ENCODE data around the gene ZBED1. TPM values are rescaled to one million over a fixed set of nuclear protein-coding genes. Genes with fewer than 3 reads are reported as not detected.

Gene ZBED1
- total RNA-seq, 4 donors from 2014 or later, result 28.3 to 46.5 (median 34.2) TPM

GRCh38 chrX:2542826-2543521 lies 42.2 kb upstream of the ZBED1 start:
- no peak for DNase-seq (ENCODE audit: low spot score)
- TF ChIP-seq, protein P1, sequence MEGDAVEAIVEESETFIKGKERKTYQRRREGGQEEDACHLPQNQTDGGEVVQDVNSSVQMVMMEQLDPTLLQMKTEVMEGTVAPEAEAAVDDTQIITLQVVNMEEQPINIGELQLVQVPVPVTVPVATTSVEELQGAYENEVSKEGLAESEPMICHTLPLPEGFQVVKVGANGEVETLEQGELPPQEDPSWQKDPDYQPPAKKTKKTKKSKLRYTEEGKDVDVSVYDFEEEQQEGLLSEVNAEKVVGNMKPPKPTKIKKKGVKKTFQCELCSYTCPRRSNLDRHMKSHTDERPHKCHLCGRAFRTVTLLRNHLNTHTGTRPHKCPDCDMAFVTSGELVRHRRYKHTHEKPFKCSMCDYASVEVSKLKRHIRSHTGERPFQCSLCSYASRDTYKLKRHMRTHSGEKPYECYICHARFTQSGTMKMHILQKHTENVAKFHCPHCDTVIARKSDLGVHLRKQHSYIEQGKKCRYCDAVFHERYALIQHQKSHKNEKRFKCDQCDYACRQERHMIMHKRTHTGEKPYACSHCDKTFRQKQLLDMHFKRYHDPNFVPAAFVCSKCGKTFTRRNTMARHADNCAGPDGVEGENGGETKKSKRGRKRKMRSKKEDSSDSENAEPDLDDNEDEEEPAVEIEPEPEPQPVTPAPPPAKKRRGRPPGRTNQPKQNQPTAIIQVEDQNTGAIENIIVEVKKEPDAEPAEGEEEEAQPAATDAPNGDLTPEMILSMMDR (IDR thresholded peaks at IDR 0.05), result no peak
- ATAC-seq (ENCODE audit: low FRiP score), result no peak

DNA sequence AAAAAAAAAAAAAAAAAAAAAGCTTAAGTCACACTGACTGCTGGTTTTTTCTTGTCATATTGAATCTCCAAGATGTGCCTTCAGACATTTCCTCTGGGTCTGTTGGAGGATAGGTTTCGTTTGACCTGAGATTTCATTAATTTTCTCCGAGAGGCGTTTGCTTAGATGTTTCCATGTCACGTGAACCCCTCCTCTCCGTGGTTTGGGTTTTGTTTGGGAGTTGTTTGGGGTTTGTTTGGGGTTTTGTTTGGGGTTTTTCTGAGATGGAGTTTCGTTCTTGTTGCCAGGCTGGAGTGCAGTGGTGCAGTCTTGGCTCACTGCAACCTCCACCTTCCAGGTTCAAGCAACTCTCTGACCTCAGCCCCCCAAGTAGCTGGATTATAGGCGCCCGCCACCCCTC lies 40.8 kb upstream of the ZBED1 start:
- ATAC-seq (ENCODE audit: low FRiP score) (no peak), DNase-seq (ENCODE audit: low spot score) (no peak)
- TF ChIP-seq, protein P1 (IDR thresholded peaks at IDR 0.05), result no peak

GRCh38 chrX:2540426-2540947 lies 39.7 kb upstream of the ZBED1 start:
- TF ChIP-seq, protein P1 (IDR thresholded peaks at IDR 0.05), result no peak
- DNase-seq (ENCODE audit: low spot score) (no peak), ATAC-seq (ENCODE audit: low FRiP score) (no peak)

DNA sequence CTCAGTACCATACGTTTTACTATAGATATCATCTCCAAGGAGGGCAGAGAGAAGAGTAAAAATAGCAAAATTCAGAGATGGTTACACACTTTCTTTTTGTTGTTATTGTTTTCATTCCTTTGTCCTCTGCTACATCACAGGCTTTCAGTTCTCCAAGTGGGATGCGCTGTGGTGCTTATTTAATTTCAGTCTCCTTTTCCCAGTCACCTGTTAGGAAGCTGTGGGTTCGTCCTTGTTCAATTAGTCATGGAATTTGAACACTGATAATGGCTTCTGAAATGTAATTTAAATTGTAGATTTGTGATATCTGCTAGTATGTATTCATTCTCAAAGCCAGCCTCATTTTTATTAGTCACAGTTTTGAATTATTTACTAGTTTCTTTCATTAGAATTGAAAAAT lies 38.8 kb upstream of the ZBED1 start:
- DNase-seq (ENCODE audit: low spot score) (no peak), ATAC-seq (ENCODE audit: low FRiP score) (no peak)
- TF ChIP-seq, protein P1 (IDR thresholded peaks at IDR 0.05), result no peak

DNA sequence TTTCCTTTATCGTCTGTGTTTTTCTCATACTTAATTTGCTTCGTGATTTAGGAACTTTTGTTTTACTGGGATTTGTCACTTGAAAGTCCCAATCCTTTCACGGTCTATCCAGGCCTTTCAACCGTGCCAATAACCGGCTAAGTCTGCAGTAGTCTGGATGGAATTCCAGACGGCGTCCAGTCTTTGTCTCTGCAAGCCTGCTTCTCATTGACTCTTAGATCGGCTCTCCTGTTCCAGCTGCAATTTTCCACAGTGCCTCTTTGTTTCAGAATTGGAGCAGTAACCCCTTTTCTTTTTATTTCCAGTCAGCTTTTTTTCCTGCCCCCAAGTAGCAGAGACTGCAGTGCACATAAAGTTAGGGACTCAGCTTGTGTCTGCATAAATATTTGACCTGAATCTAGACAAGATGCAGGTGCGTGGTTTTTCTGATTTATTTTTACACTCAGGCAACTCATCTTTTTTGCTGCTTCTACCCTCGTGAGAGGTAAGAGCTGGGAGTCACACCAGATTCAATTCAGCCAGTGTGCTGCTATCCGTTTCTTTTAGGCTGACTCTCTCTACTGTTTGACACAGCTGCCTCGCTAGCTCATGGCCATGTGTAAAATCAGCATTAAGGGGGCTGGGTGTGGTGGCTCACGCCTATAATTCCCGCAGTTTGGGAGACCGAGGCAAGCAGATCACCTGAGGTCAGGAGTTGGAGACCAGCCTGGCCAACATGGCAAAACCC lies 37.4 kb upstream of the ZBED1 start:
- no peak for ATAC-seq (ENCODE audit: low FRiP score)
- TF ChIP-seq, protein P1 (IDR thresholded peaks at IDR 0.05), result no peak
- DNase-seq (ENCODE audit: low spot score), result no peak

- DNase-seq (ENCODE audit: low spot score), result no peak
- ATAC-seq (ENCODE audit: low FRiP score), result no peak
- TF ChIP-seq, protein P1 (IDR thresholded peaks at IDR 0.05), result no peak
Observed at GRCh38 chrX:2536974-2537373, 36.2 kb upstream of the ZBED1 start.

All from omental fat pad (tissue), 4 donors.